ENCODE results near the gene SDR42E1.
"Not testable (repeated sequence)": the region's sequence is repeated elsewhere in the genome, so short reads cannot be mapped to it uniquely, and the experiment has no call there.

The SDR42E1 gene

DNA sequence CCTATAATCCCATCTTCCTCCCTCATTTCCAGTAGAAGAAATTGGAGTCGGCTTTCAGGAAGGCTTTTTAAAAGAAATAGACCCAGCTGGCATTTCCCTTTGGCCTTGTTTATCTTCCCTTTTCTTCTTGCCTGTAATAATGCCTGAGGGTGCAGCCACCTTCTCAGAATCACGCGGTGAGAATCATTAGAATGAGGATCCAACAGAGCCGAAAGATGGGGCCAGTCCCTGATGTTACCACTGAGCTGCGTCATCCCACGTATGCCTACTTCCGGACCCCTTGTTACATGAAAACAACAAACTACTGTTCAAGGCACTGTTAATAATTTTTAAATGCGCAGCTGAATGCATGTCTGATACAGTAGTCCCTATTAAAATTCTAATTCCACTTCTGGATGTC lies 24.1 kb downstream of the SDR42E1 start:
- in situ Hi-C loops (cut with HindIII; ENCODE audit: low pct_unique_long_range_greater_than_20kb, low sequenced_read_pairs): no loop called here
- no peak for TF ChIP-seq JUND (IDR thresholded peaks at IDR 0.05; ENCODE audit: low read depth)
- DNase-seq (ENCODE audit: low read depth in 1 of 2, low spot score in 1 of 2): no peak

DNA sequence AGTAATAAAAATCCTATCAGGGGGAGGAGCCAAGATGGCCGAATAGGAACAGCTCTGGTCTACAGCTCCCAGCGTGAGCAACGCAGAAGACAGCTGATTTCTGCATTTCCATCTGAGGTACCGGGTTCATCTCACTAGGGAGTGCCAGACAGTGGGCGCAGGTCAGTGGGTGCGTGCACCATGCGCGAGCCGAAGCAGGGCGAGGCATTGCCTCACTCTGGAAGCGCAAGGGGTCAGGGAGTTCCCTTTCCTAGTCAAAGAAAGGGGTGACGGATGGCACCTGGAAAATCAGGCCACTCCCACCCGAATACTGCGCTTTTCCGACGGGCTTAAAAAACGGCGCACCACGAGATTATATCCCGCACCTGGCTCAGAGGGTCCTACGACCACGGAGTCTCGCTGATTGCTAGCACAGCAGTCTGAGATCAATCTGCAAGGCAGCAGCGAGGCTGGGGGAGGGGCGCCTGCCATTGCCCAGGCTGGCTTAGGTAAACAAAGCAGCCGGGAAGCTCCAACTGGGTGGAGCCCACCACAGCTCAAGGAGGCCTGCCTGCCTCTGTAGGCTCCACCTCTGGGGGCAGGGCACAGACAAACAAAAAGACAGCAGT lies 33.8 kb downstream of the SDR42E1 start:
- in situ Hi-C loops (cut with HindIII; ENCODE audit: low pct_unique_long_range_greater_than_20kb, low sequenced_read_pairs); DNase-seq (ENCODE audit: low read depth in 1 of 2, low spot score in 1 of 2): not testable (repeated sequence)

DNA sequence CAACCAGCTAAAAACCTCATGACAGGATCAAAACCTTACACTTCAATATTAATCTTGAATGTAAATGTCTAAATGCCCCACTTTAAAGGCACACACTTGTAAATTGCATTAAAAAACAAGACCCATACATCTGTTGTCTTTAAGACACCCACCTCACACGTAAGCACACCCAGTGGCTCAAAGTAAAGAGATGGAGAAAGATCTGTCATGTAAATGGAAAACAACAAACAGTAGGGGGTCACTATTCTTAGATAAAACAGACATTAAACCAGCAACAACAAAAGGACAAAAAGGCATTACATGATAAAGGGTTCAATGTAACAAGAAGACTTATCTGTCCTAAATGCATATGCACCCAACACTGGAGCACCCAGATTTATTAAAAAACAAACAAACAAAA lies 35.6 kb downstream of the SDR42E1 start:
- DNase-seq (ENCODE audit: low read depth in 1 of 2, low spot score in 1 of 2): no peak
- TF ChIP-seq JUND (IDR thresholded peaks at IDR 0.05; ENCODE audit: low read depth): no peak
- in situ Hi-C loops (cut with HindIII; ENCODE audit: low pct_unique_long_range_greater_than_20kb, low sequenced_read_pairs): no loop called here

DNA sequence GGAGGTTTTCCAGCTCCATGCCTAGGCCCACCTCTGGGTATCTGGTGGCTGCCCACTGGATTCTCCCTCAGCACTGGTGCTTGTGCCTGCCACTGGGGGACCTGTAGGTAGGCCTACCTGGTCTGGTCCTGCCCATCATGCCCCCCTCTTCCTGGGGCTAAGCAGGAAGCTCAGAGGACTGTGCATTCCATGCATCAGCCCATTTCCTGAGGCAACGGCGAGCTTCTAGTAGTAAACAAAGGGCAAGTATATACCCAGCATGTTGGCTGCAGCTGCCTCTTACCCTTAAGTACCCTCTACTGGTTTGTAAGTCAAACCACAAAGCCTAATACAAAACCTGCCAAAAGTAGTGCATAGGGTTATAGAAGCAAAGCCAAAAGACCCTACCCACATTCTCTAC lies 37.5 kb downstream of the SDR42E1 start:
- in situ Hi-C loops (cut with HindIII; ENCODE audit: low pct_unique_long_range_greater_than_20kb, low sequenced_read_pairs): no loop called here
- no peak for TF ChIP-seq JUND (IDR thresholded peaks at IDR 0.05; ENCODE audit: low read depth)
- DNase-seq (ENCODE audit: low read depth in 1 of 2, low spot score in 1 of 2): peak in 1 of 2 experiments; percentile 23

DNA sequence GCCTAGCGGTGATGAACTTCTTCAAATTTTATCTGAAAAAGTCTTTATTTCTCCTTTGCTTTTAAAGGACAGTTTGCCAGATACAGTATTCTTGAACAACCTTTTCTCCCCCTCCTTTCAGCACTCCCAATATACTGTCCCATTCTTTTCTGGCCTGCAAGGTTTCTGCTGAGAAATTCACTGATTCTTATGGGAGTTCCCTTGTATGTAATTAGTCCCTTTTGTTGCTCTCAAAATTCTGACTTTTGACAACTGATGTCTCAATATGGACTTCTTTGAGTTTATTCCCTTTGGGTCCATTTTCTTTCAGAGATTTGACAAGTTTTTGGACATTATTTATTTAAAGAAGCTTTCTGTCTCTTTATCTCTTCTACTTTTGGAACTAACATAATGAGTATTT lies 39.4 kb downstream of the SDR42E1 start:
- no peak for TF ChIP-seq JUND (IDR thresholded peaks at IDR 0.05; ENCODE audit: low read depth)
- no peak for DNase-seq (ENCODE audit: low read depth in 1 of 2, low spot score in 1 of 2)
- in situ Hi-C loops (cut with HindIII; ENCODE audit: low pct_unique_long_range_greater_than_20kb, low sequenced_read_pairs): no loop called here

DNA sequence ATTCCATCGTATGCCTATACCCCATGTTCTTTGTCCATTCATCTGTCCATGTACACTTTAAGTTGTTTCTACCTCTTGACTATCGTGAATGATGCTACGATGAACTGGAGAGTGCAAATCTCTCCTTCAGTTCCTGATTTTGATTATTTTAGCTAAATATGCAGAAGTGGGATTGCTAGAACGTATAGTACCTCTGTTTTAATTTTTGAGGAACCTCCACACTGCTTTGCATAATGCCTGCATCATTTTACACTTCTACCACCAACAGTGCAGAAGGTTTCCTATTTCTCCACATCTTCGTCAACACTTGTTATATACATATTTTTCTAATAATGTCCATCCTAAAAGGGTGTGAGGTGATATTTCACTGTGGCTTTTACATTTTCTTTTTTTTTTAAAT lies 43.9 kb downstream of the SDR42E1 start:
- no peak for DNase-seq (ENCODE audit: low read depth in 1 of 2, low spot score in 1 of 2)
- in situ Hi-C loops (cut with HindIII; ENCODE audit: low pct_unique_long_range_greater_than_20kb, low sequenced_read_pairs): no loop called here
- TF ChIP-seq JUND (IDR thresholded peaks at IDR 0.05; ENCODE audit: low read depth): no peak

DNA sequence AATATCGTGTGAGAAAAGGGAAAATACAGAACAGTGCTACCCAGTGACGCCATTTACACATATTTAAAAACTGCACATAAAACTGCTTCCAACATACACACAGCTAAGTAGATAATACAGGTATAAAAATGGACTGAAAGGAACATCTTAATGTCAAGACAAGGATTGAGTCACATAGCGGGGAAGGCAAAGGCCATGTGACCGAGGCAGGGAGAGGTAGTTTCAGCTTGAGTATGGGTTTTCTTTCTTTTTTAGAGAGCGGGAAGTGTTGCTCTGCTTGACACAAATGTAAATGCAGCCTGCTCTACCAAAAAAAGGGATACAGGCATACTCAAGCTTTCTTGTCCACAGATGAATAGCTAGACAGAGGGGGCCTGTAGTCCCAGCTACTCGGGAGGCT lies 46.5 kb downstream of the SDR42E1 start:
- in situ Hi-C loops (cut with HindIII; ENCODE audit: low pct_unique_long_range_greater_than_20kb, low sequenced_read_pairs): no loop called here
- no peak for DNase-seq (ENCODE audit: low read depth in 1 of 2, low spot score in 1 of 2)
- TF ChIP-seq JUND (IDR thresholded peaks at IDR 0.05; ENCODE audit: low read depth): no peak

DNA sequence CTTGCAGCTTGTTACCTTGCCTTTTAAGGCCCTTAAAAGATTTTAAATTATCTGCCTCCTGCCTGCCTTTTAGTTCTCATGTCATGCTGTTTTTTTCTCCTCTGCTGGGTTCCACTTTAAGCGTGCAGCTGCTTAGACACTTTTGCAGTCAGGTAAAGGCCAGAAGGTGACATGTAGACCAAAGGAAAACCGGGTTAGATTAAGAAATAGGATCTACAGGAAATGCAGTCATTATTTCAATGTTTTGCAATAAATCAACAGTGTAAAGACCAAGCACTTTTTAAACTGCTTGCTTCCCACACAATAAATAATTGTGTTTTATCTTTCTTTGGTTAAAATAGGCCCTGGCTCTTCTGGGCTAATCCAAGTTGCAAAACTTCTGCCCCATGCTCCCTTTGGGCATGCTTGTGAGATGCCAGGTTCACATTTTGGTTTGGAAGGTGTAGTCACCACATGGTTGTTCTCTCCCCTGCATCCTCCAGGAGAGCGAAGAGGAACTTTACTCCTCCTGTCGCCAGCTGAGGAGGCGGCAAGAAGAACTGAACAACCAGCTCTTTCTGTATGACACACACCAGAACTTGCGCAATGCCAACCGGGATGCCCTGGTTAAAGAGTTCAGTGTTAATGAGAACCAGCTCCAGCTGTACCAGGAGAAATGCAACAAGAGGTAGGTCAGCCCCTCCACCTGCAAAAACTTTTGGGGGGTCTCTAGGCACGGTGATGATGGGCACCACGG lies 54.9 kb downstream of the SDR42E1 start:
- in situ Hi-C loops (cut with HindIII; ENCODE audit: low pct_unique_long_range_greater_than_20kb, low sequenced_read_pairs): no loop called here

DNA sequence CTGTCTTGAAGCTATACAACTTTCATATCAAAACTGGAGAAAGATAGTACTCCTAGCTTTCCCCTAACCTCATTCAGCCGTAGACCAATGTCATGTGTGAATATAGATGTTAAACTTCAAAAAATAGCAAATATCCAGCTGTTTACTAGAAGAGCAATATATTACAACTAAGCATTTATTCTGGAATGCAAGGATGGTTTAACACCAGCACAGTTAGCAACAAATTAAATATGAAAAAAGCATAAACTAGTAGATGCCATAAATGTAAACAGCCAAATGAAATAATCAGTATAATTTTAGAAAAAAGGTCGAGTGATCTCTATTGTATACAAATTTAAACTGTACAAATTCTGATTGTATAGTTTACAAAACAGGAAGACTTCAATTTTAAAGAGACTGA lies 59.7 kb downstream of the SDR42E1 start:
- DNase-seq (ENCODE audit: low read depth in 1 of 2, low spot score in 1 of 2): no peak
- TF ChIP-seq JUND (IDR thresholded peaks at IDR 0.05; ENCODE audit: low read depth): no peak
- in situ Hi-C loops (cut with HindIII; ENCODE audit: low pct_unique_long_range_greater_than_20kb, low sequenced_read_pairs): no loop called here

More for the DNA sequence above, 54.9 kb downstream of the SDR42E1 start:
- peak in 1 of 2 experiments; percentile 22 for DNase-seq (ENCODE audit: low read depth in 1 of 2, low spot score in 1 of 2)
- no peak for TF ChIP-seq JUND (IDR thresholded peaks at IDR 0.05; ENCODE audit: low read depth)

DNA sequence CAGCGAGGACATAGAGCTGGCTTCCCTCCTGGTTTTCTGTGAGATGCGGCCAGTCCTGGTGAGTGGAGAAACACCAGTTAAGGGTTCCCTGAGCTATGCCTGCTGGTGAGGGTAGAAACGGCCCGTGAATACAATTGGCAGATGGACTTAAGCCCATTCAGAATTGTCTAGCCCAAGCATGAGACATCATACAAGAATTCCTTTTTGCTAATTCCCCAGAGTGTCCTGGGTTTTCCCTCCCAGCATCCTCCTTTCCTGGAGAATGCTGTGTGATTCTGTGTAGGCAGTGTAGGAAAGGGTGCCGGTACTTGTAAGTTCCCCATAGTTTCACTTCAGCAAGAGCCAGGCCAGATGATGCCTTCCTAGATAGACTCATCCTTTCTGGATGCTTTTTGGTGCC lies 65.1 kb downstream of the SDR42E1 start:
- in situ Hi-C loops (cut with HindIII; ENCODE audit: low pct_unique_long_range_greater_than_20kb, low sequenced_read_pairs): no loop called here
- no peak for DNase-seq (ENCODE audit: low read depth in 1 of 2, low spot score in 1 of 2)
- TF ChIP-seq JUND (IDR thresholded peaks at IDR 0.05; ENCODE audit: low read depth): no peak

DNA sequence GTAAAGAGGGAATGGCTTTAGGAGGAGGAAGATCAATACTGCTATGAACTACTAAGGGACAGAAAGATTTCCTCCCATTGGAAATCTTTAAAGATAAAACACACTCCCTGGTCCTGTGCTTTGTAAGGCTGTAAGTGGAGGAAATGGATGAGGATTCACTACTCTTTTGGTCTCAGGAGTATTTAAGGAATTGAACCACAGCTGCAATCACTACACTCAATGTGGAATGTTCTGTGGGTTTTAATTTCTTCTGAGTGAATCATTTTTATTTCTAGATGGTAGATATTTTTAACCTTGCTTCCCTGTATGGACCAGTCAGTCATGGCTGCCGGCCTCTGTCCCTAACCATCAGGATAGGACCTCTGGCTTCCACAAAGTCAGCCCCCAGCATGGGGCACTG lies 65.6 kb downstream of the SDR42E1 start:
- TF ChIP-seq JUND (IDR thresholded peaks at IDR 0.05; ENCODE audit: low read depth): no peak
- DNase-seq (ENCODE audit: low read depth in 1 of 2, low spot score in 1 of 2): no peak
- in situ Hi-C loops (cut with HindIII; ENCODE audit: low pct_unique_long_range_greater_than_20kb, low sequenced_read_pairs): no loop called here

DNA sequence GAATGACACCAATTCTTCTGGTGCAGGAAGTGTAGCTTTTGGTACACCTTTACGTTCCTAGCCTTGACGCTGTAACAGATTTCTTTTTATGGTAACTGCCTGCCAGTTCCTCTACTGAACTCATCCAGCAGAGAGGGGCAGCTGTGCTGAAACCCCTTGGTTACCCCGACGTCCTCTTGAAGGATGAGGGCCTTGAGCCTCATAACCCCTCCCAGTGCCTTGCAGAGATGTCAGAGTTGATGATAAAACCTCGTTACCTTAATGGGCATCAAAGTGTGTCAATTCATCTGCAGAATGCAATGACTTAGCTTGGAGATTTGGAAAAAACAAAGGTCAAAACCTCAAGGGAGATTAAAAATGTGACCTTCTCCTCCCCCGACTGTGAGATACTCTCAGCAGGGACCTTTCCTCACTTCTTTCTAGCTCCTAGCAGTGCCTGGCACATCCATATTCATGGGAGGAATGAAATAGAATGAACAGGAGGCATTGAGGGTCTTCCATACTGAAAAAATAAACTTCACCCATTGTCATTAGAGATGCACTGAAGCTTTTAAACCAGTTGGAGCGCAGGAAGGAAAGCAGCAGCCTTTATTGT lies 69.2 kb downstream of the SDR42E1 start:
- in situ Hi-C loops (cut with HindIII; ENCODE audit: low pct_unique_long_range_greater_than_20kb, low sequenced_read_pairs): no loop called here
- no peak for TF ChIP-seq JUND (IDR thresholded peaks at IDR 0.05; ENCODE audit: low read depth)
- no peak for DNase-seq (ENCODE audit: low read depth in 1 of 2, low spot score in 1 of 2)

DNA sequence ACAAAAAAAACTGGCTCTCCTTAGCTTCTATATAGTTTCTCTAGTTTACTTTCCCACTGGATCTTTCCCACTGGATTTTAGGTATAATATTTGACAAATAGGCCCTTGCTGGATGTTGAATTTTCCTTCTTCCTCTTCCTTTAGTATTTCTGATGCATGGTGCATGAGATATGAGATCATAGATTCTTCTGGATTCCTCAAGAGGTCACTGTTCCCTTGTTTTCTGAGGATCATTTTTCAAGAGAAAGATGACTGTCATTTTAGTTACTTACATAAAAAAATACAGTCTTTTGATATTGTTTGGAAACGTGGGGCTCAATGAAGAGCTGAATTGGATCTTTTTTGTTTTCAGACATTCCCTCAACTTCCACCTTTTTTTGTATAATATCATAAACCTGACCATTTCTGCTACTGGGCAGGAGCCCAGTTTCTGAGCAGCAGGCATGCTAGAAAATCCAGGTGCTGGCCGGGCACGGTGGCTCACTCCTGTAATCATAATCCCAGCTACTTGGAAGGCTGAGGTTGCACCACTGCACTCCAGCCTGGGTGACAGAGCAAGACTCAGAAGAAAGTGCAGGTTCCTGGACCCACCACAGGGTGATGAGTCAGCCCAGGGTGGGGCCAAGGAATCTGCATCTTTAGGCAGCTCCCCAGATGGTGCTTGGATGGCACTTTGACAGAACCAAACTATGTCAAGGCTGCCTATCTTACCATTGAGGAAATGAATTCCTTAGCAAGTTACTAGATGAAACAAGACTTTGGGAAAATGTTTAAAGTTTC lies 70.3 kb downstream of the SDR42E1 start:
- peak; percentile 52 to 79 for DNase-seq (ENCODE audit: low read depth in 1 of 2, low spot score in 1 of 2)
- in situ Hi-C loops (cut with HindIII; ENCODE audit: low pct_unique_long_range_greater_than_20kb, low sequenced_read_pairs): no loop called here
- TF ChIP-seq JUND (IDR thresholded peaks at IDR 0.05; ENCODE audit: low read depth): no peak

All from T47D (cell line).